CD4-positive, alpha-beta T cell treated with Interferon gamma for 1 hour (primary cell): Measurements from ENCODE around the gene CAMK2G.
"Not testable (repeated sequence)": the region's sequence is repeated elsewhere in the genome, so short reads cannot be mapped to it uniquely, and the experiment has no call there.

Source experiments
- DNase-seq: peaks from one replicate; pipeline ENCODE4 v3.0.0-alpha.2; 2020

The CAMK2G gene

DNA sequence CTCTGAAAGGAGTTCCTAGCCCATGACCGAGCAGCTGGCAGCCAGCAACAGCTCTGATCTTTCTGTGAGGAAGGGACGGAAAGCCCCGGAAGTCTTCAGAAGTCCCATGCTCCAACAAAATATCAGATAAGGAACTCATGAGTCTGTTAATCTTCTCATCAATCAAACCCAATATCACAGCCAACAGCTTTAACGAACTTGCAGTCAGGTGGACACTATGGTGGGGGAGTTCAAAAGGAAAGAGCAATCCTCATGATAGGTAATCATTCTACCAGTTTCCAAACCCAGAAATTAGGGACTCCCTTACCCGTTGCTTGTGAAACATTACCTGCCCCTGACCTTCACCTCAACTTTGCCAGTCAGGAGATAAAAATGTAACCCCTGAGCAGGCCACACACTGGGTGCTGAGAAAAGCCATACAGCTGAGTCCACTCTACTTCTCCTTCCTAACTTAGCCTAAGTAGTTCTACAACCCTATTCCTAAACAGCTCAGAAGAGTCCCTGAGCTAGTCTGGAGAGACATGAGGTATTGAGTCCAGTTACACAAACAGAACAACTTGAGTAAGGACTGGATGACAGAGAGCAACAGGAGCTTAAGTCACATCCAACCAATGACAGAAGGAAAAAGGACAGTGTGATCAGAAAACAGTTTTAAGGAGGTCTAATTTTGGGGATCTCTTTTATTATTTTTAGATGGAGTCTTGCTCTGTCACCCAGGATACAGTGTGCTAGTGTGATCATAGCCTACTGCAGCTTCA, 65.1 kb downstream of the CAMK2G start:
- no peak for DNase-seq

DNA sequence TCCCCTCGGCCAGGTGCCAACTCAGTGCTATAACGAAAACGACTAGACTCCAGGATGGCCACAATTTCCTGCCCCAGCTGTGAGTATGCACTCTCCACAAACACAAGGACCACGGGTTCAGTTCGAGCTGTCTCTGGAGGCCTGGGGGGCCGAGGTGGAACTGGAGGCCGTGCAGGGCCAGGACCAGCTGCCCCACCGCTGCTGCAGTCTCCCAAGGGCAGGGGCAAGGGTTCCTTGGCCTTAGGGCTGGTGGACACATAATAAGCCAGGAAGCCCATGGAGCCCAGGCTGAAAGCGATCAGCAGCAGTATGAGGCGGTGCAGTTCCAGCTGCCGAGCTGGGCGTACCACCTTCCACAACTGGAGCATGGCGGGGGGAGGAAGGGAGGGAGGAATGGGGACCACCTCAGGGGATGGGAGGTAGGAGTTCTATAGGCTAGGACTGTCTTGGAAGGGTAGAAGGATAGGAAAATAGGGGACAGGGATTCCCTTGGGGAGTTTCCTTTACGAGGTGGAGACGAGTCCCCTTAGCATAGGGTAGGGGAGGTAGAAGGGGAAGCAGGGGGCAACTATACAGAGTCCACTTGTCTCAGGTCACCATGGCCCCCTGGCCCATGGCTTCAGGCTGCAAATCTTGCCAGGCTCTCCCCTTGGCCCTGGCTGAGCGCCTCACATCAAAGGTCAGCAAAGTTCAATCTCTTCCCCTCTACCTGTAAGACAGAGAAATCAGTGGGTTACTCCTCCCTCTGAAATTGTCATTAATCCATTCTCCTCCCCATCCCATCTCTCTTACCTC, 66.1 kb downstream of the CAMK2G start:
- no peak for DNase-seq

DNA sequence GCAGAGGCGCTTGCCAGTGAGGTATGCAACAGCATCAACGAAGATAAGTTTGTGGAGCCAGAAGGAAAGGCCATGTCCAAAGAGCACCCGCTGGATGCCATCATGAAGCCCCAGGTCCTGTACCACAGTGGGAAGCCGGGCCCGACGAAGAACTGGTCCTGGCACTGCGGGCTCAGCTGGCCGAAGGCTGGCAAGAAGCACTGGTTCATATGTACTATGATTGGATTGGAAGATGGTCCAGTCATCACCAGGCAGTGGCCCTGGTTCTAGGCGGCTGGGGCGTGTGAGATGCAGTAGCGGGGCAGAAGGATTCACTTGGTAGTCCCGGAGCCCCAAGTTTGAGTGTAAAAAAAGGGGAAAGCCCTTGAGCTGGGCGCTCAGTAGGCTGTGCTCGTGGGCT, 66.9 kb downstream of the CAMK2G start:
- no peak for DNase-seq

DNA sequence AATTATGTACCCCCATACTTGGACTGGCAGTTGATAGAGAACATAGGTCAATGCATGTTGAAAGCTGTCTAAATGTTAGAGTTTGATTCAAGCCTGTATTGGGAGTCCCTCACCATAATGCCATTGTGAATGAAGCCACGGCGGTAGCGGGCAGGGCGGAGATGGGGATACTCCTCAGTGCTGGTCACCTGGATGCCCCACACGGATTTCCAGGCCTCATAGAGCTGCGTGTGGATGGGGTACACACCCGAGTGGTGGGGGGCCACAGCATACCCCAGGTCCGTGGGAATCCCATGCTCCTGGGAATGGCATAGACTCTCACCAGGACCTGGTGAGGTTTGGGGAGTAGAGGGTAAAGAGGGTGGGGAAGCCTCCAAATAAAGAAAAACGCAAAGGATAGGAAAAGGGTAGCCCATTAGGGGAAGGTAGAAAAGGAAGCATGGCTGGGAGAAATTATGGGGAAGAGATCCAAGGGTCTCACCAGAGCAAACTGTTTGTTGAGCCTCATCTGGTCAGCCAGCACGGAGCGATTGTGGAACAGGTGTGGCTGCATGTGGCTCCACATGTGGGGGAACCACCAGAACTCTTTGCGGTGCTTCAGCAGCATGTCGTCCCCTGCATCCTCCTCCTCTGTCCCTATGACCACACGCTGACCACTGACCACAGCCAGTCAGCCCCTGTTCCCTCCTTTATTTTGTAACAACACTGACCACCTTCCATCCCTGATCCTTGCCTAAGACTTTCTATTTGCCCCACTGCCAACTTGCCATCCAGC, 68.0 kb downstream of the CAMK2G start:
- DNase-seq = no peak

DNA sequence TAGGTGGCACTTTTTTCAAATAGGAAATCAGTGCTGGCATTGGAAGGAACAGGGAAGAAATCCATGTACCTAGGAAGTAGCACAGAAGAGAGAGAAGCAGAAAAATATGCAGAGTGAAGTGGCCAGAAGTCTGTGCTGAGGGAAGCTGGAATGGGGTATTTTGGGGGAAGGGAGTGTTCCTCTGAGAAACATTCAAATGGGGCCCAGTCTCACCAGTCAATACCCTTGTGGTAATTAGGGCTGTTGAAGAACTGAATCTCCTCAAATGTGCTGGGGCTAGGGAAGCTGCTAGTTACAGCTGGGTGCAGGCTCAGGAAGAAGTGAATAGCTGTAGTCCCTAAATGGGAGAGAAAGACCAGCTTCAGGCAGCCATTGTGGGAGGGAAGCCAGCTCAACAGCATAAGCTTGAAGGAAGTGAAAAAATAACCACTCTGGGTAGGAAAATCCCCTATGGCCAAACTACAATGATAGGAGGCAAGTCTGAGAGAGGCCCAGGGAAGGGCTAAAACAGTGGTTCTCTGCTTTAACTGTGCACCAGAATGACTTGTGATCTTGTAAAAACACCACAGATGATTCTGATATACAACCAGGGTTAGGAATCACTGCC, 70.6 kb downstream of the CAMK2G start:
- no peak for DNase-seq

DNA sequence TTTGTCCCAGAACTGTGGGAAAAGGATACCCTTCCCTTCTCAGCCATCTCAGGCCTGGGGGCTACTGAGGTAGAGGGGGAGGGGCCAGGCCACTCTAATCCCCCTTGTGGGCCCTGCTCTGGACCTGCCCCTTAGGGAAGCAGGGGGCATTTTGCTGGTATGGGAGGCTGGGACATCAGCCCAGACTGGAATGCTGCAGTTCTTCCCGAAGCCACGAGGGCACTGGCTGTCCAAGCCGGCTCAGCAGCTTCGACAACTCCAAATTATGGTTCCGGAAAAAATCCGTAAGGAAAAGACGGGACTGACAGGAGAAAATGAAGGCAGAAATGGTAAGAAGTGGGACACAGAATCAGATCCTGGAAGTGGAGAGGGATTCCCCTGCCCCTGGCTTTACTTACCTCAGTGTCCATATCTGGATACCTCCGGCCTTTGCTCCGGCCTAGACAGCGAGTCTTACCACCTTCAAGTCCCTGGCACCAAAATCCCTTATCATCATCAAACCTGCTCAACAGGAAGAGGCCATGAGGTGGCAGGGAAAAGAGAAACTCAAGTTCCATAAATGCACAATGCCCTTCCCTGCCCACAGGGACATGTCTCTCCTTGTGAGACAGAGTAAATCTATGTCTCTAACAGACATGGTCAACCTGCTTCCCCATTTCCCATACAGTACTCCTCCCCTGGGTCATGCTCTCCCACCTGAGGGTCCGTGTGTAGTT, 71.9 kb downstream of the CAMK2G start:
- DNase-seq = no peak

DNA sequence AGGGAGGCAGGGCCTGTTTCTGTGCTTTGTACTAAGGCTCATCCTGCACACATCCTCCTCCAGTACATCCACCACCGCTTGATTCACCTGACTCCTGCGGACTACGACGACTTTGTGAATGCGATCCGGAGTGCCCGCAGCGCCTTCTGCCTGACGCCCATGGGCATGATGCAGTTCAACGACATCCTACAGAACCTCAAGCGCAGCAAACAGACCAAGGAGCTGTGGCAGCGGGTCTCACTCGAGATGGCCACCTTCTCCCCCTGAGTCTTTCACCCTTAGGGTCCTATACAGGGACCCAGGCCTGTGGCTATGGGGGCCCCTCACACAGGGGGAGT, 73.1 kb downstream of the CAMK2G start:
- no peak for DNase-seq

DNA sequence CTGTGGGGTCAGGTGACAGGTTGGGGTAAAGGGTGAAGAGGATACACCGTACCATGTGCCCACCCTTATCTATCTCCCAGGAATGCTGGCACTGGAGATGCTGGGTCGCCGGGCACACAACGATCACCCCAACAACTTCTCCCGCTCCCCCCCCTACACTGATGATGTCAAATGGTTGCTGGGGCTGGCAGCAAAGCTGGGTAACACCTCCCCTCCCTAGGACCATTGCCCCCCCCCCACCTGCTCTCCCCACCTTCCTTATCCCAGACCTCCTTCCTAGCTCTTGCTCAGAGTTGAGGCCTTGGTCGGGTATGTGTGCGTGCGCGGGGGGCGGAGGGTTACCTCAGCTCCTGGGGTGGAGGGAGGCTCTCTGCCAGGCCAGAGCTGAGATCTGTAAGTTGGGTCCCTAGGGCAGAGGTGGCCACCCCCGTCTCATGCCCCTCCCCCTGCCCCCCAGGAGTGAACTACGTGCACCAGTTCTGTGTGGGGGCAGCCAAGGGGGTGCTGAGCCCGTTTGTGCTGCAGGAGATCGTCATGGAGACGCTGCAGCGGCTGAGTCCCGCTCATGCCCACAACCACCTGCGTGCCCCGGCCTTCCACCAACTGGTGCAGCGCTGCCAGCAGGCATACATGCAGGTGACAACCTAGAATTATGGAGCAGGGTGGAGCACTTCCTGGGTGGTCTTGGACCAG, 73.6 kb downstream of the CAMK2G start:
- no peak for DNase-seq

DNA sequence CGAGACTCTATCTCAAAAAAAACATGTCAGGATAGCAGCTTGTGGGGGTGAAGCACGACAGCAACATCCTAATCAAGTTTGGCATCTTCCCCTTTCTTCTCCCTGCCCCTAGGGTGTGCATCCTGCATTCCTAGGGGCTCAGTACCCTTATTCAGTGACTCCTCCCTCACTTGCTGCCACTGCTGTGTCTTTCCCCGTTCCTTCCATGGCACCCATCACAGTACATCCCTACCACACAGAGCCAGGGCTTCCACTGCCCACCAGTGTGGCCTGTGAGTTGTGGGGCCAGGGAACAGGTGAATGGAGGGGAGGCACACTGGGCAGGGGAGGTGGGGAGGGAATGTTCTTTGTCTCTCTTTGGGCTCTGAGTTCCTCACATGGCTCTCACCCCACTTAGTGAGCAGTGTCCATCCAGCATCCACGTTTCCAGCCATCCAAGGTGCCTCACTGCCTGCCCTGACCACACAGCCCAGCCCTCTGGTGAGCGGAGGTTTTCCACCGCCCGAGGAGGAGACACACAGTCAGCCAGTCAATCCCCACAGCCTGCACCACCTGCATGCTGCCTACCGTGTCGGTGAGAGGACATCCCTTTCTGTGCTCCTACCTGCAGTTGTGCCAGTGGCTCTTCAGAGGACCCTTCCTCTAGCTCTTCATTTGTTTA, 74.3 kb downstream of the CAMK2G start:
- no peak for DNase-seq

DNA sequence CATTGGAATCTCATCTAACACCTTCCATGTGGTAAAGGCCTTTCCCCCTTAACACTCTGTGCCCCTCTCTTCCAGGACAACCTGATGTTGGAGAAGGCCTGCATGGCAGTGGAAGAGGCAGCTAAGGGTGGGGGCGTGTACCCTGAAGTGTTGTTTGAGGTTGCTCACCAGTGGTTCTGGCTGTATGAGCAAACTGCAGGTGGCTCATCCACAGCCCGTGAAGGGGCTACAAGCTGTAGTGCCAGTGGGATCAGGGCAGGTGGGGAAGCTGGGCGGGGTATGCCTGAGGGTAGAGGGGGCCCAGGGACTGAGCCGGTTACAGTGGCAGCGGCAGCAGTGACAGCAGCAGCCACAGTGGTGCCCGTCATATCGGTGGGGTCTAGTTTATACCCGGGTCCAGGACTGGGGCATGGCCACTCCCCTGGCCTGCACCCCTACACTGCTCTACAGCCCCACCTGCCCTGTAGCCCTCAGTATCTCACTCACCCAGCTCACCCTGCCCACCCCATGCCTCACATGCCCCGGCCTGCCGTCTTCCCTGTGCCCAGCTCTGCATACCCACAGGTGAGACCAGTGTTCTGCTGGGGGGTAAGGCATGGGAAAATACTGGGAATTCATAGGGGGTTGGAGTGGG, 75.3 kb downstream of the CAMK2G start:
- DNase-seq = no peak

DNA sequence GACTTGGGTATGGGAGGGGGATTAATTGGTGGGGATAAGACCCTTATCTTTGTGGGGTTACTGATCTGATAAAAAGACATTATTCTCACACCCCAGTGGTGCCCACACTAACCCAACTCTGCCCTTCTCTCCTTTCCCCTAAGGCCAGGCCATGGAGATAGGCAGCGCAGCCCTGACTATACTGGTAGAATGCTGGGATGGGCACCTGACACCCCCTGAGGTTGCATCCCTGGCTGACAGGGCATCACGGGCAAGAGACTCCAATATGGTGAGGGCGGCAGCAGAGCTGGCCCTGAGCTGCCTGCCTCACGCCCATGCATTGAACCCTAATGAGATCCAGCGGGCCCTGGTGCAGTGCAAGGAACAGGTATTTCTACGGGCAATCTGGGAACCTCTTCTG, 76.3 kb downstream of the CAMK2G start:
- DNase-seq = no peak

DNA sequence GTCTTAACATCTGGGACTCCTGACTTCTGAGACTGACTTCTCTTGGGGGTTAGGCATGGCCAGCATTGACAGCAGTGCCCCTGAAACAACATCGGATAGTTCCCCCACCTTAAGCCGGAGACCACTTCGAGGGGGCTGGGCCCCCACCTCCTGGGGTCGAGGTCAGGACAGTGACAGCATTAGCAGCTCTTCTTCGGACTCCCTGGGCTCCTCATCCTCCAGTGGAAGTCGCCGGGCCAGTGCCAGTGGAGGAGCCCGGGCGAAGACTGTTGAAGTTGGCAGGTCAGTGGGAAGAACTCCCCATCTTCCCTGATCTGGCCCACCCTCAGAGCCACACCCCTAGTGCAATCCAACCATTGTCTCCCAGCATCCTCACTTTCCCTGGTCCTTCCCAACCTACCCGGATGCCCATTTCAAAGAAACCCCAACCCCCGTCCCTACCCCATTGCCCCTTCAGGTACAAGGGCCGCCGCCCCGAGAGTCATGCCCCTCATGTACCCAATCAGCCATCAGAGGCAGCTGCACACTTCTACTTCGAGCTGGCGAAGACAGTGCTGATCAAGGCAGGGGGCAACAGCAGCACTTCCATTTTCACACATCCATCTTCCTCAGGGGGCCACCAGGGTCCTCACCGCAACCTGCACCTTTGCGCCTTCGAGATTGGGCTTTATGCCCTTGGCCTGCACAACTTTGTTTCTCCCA, 76.9 kb downstream of the CAMK2G start:
- DNase-seq = no peak

DNA sequence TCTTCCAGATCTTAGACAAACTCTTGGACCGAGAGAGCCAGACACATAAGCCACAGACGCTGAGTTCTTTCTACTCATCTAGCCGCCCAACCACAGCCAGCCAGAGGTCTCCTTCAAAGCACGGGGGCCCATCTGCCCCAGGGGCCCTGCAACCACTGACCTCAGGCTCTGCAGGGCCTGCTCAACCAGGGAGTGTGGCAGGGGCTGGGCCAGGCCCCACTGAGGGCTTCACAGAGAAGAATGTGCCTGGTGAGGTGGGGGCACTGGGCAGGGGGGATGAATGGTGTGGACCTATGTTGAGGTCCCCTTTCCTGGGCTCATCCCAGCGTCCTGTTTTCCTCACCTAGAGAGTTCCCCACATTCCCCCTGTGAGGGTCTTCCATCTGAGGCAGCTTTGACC, 77.6 kb downstream of the CAMK2G start:
- DNase-seq = no peak

DNA sequence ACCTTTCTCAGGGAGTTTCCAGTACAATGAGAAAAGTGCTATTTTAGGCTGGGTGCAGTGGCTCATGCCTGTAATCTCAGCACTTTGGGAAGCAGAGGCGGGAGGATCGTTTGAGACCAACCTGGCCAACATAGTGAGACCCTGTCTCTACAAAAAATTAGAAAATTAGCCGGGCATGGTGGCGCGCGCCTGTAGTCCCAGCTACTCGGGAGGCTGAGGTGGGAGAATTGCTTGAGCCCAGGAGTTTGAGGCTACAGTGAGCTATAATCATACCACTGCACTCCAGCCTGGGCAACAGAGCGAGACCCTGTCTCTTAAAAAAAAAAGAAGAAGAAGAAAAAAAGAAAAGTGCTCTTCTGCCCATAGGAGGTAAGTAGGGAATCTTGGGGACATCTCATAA, 78.3 kb downstream of the CAMK2G start:
- DNase-seq = not testable (repeated sequence)

DNA sequence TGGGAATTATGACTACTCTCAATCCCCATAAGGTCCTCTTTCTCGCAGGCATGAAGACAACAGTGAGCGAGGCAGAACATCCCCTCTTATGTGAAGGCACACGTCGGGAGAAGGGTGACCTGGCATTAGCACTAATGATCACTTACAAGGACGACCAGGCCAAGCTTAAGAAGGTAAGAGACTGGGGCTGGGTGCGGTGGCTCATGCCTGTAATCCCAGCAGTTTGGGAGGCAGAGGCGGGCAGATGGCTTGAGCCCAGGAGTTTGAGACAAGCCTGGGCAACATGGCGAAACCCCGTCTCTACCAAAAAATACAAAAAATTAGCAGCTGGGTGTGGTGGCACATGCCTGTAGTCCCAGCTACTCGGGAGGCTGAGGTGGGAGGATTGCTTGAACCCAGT, 78.9 kb downstream of the CAMK2G start:
- DNase-seq = not testable (repeated sequence)

DNA sequence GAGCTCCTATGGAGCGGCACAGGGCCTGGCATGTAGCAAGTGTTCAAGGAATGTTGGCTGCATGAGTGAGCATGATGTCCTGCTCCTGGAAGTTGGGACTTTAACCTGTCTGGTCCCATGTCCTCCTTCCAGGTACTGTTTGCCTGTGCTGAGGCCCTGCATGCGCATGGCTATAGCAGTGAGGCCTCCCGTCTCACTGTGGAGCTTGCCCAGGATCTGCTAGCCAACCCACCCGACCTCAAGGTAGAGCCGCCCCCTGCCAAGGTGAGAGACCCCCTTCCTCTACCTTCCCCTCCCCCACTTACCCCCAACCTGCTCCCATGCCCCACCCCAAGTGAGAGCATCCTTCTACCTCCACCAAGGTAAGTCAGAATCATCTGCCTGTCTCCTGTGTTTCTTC, 80.9 kb downstream of the CAMK2G start:
- DNase-seq = no peak

DNA sequence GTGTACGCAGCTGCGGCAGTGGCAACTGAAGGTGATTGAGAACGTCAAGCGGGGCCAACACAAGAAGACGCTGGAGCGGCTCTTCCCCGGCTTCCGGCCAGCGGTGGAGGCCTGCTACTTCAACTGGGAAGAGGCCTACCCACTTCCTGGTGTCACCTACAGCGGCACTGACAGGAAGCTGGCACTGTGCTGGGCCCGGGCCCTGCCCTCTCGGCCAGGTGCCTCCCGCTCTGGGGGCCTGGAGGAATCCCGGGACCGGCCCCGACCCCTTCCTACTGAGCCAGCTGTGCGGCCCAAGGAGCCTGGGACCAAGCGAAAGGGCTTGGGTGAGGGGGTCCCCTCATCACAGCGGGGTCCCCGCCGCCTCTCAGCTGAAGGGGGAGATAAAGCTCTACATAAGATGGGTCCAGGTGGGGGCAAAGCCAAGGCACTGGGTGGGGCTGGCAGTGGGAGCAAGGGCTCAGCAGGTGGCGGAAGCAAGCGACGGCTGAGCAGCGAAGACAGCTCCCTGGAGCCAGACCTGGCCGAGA, 82.4 kb downstream of the CAMK2G start:
- no peak for DNase-seq

DNA sequence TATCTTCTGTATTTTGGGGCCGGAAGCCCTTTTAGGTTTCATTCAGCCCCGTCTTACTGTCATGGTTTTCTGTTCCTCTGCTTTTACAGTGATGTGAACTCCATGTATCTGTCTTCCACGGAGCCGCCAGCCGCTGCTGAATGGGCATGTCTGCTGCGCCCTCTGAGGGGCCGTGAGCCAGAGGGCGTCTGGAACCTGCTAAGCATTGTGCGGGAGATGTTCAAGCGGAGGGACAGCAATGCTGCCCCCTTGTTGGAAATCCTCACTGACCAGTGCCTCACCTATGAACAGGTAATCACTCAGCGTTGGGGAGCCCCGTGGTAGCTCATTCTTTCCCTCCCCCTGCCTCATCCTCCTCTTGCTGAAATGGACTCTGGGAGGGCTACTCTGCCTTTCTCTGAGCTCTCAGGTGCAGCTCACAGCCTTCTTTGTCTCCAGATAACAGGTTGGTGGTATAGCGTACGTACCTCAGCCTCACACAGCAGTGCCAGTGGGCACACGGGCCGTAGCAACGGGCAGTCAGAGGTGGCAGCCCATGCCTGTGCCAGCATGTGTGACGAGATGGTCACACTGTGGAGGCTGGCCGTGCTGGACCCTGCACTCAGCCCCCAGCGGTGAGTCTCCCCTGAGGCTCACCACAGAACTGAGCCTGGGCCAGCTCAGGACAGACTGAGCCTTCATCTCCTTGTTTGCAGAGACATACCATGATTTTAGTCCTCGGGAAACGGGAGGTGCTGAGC, 83.3 kb downstream of the CAMK2G start:
- no peak for DNase-seq

DNA sequence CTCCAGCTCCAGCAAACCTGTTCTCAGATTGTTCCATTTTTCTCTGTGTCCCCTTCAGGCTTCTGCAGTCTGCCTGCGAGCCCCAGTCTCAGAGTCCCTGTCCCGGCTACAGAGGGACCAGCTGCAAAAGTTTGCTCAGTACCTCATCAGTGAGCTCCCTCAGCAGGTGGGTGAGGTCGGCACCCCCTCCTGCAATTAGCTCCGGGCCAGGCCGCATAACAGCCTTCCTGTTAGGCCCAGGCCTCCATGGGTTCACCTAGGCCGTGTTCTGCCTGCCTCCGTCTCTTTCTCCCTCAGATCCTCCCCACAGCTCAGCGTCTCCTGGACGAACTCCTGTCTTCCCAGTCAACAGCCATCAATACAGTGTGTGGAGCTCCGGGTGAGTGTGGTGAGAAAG, 84.7 kb downstream of the CAMK2G start:
- DNase-seq = no peak
